Erythroblast (primary cell): Measurements from ENCODE around the gene DHRSX.
A peak's percentile ranks its signal among the peaks of the same experiment; 100 is the strongest.

Experiments
- DNase-seq, 2 experiments: peaks; one replicate each; lab custom pipeline; 2025; lab: John Stamatoyannopoulos, UW
- GATA1 ChIP-seq: IDR thresholded peaks from 2 replicates; pipeline ENCODE4 v1.6.1; 2011; ENCODE audit warnings: low read depth, mild to moderate bottlenecking, control low read depth, low read length, moderate library complexity
- POLR2A ChIP-seq: IDR thresholded peaks from 2 replicates; pipeline ENCODE4 v1.6.1; 2011; ENCODE audit warnings: mild to moderate bottlenecking, low read length

The DHRSX gene, protein sequence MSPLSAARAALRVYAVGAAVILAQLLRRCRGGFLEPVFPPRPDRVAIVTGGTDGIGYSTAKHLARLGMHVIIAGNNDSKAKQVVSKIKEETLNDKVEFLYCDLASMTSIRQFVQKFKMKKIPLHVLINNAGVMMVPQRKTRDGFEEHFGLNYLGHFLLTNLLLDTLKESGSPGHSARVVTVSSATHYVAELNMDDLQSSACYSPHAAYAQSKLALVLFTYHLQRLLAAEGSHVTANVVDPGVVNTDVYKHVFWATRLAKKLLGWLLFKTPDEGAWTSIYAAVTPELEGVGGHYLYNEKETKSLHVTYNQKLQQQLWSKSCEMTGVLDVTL

DNA sequence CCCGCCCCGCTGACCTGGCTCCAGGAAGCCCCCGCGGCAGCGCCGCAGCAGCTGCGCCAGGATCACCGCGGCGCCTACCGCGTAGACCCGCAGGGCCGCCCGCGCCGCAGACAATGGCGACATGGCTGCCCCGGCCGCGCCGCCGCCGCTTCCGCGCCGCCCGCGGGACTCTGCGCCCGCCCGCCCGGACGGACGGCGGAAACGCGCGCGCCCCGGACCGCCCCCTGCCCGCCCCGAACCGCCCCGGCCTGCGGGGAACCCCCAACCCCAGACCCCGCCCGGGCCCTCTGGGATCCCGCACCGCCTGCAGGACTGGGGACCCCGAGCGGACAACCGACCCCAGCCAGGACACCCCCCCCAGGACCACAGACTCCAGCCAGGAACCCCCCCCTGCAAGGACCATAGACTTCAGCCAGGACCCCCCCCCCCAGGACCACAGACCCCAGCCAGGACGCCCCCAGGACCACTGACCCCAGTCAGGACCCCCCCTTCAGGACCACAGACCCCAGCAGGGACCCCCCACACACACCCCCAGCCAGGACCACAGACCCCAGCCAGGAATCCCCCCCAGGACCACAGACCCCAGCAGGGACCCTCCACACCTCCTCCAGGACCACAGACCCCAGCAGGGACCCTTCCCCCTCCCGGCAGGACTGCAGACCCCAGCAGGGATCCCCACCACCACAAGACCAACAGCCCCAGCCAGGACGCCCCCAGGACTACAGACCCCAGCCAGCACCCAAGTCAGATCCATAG, at the start of gene DHRSX, which contains the start of gene ZBED1:
DHRSX (minus strand) TSS at position 174 of the 756 bp plus-strand sequence; CDS start at position 123, 51 bp downstream.
ZBED1 (minus strand) TSS at position 174 of the 756 bp plus-strand sequence. CDS start 10,257 bp downstream, outside the sequence.
- DNase-seq = no peak
- TF ChIP-seq POLR2A (no peak), GATA1 (no peak)

DNA sequence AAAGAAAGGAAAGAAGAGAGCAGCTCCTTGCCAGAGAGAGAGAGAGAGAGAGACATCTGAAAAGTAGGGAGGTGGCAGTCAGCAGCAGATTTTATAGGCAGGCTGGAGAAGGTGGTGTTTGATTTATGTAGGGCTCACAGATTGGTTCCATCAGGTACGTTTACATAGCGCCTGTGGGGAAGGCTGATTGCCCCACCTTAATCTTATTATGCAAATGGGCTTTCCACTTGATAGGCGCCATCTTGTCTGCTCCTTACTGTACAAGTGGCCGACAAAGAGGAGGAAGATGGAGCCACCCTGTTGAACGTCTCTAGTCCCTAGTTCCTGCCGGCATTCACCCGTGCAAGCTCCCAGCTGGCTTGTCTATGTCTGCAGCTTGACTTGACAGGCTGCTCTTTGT, 49.1 kb upstream of the DHRSX start:
- no peak for DNase-seq
- TF ChIP-seq POLR2A (no peak), GATA1 (no peak)

DNA sequence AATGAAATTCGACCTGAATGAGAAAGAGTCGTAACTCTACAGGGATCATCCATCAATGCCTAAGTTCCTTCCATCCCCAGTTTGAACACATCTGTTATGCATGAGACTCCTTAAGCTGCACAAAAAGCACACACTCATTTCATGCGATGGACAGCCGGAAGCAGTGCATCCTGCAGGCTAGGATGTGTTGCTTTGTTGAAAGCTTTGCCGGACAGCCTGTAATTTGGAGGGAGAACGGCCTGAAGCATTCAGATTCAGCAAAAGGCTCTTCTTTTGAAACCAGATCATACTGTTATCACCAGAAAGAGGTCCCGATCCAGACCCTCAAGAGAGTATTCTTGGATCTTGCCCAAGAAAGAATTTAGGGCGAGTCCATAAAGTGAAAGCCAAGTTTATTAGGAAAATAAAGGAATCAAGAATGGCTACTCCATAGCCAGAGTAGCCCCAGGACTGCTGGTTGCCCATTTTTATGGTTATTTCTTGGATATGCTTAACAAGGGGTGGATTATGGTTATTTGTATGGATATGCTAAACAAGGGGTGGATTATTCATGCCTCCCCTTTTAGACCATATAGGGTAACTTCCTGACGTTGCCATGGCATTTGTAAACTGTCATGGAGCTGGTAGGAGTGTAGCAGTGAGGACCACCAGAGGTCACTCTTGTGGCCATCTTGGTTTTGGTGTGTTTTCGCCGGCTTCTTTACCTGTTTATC, 48.1 kb upstream of the DHRSX start:
- TF ChIP-seq POLR2A (no peak), GATA1 (no peak)
- DNase-seq = no peak

DNA sequence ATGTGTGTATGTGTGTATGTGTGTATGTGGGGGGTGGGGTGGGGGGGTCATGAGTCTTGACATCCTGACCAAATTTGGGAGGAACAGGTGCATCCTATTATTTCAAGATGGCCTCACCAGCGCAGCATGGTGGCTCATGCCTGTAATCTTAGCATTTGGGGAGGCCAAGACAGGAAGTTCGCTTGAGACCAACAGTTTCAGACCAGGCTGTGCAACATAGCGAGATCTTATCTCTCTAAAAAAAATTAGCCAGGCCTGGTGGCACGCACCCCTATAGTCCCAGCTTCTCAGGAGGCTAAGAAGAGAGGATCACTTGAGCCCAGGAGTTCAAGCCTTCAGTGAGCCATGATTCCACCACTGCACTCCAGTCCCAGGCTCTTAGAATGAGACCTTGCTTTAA, 47.0 kb upstream of the DHRSX start:
- DNase-seq = no peak
- TF ChIP-seq GATA1 (no peak), POLR2A (no peak)

DNA sequence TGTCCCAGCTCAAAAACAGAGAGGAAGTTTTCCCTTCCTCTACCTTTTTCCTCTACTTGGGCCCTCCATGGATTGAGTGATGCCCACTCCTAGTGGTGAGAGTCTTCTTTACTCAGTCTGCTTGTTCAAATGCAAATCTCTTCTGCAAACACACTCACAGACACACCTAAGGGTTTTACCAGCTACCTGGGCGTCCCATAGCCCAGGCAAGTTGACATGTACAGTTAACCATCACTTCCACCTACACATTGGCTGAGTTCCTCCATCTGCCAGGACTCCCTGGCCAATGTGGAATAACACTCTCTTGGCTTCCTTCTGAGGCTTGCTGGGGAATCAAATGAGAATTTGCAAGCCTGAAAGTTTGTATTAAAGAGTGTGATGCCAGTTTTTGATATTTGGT, 45.7 kb upstream of the DHRSX start:
- DNase-seq = no peak
- no peak for TF ChIP-seq POLR2A
- no peak for TF ChIP-seq GATA1

DNA sequence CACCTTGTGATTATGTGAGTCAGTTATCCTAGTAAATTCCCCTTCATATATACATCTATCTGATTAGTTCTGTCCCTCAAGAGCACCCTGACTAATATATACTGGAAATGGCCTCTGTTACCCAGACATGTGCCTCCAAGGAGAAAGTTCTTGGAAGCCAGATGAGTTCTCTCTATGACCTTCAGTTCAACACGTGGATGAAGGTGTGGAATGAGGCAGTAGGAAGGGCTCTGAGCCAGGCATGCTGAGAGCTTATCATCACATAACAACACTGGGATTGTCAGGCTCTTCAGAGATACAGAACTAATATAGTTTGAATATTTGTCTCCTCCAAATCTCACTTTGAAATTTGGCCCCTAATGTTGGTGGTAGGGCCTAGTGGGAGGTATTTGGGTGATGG, 44.4 kb upstream of the DHRSX start:
- TF ChIP-seq POLR2A = no peak
- no peak for DNase-seq

DNA sequence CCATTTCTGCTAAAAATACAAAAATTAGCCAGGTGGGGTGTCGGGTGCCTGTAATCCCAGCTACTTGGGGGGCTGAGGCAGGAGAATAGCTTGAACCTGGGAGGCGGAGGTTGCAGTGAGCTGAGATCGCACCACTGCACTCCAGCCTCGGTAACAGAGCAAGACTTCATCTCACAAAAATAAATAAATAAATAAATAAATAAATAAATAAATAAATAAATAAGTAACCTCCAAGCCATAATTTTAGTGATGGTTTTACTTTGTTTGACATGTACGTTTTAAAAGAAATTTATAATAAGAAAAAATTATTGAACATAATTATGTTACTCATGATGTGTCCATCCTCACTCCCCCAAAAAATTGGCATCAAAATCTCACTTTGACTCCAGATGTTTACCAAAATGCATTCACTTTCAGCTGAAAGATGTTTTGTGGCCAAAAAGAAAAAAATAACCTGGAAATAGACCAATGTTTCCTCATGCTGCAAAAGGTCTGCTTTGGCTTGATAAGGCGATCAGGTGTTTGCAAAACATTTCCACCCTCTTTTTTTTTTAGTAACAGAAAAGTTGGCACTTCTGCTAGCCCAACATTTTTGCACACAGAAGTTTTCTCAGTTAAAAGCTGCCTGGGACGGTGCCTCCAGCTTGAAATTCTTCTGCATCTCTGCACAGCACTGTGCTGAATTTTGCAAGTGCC, 42.2 kb upstream of the DHRSX start:
- TF ChIP-seq GATA1 (no peak), POLR2A (no peak)
- DNase-seq = peak in 1 of 2 experiments; percentile 5

DNA sequence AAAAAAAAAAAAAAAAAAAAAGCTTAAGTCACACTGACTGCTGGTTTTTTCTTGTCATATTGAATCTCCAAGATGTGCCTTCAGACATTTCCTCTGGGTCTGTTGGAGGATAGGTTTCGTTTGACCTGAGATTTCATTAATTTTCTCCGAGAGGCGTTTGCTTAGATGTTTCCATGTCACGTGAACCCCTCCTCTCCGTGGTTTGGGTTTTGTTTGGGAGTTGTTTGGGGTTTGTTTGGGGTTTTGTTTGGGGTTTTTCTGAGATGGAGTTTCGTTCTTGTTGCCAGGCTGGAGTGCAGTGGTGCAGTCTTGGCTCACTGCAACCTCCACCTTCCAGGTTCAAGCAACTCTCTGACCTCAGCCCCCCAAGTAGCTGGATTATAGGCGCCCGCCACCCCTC, 40.8 kb upstream of the DHRSX start:
- TF ChIP-seq GATA1 (no peak), POLR2A (no peak)
- no peak for DNase-seq

DNA sequence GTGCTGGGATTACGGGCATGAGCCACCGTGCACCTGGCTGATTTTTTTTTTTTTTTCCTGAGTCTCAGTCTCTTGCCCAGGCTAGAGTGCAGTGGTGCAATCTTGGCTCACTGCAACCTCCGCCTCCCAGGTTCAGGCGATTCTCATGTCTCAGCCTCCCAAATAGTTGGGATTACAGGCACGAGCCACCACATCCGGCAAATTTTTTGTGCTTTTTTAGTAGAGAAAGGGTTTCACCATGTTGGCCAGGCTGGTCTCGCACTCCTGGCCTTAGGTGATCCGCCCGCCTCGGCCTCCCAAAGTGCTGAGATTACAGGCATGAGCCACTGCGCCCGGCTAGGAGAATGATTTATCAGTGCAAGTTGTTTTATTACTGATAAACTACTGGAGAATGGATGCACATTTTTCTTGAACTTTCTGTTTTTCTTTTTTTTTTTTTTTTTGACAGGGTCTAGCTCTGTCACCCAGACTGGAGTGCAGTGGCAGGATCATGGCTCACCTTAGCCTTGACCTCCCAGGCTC, 39.7 kb upstream of the DHRSX start:
- TF ChIP-seq POLR2A = no peak
- TF ChIP-seq GATA1 = no peak
- no peak for DNase-seq

DNA sequence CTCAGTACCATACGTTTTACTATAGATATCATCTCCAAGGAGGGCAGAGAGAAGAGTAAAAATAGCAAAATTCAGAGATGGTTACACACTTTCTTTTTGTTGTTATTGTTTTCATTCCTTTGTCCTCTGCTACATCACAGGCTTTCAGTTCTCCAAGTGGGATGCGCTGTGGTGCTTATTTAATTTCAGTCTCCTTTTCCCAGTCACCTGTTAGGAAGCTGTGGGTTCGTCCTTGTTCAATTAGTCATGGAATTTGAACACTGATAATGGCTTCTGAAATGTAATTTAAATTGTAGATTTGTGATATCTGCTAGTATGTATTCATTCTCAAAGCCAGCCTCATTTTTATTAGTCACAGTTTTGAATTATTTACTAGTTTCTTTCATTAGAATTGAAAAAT, 38.8 kb upstream of the DHRSX start:
- TF ChIP-seq GATA1 (no peak), POLR2A (no peak)
- DNase-seq = no peak

DNA sequence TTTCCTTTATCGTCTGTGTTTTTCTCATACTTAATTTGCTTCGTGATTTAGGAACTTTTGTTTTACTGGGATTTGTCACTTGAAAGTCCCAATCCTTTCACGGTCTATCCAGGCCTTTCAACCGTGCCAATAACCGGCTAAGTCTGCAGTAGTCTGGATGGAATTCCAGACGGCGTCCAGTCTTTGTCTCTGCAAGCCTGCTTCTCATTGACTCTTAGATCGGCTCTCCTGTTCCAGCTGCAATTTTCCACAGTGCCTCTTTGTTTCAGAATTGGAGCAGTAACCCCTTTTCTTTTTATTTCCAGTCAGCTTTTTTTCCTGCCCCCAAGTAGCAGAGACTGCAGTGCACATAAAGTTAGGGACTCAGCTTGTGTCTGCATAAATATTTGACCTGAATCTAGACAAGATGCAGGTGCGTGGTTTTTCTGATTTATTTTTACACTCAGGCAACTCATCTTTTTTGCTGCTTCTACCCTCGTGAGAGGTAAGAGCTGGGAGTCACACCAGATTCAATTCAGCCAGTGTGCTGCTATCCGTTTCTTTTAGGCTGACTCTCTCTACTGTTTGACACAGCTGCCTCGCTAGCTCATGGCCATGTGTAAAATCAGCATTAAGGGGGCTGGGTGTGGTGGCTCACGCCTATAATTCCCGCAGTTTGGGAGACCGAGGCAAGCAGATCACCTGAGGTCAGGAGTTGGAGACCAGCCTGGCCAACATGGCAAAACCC, 37.4 kb upstream of the DHRSX start:
- no peak for DNase-seq
- TF ChIP-seq GATA1 = no peak
- no peak for TF ChIP-seq POLR2A

DNA sequence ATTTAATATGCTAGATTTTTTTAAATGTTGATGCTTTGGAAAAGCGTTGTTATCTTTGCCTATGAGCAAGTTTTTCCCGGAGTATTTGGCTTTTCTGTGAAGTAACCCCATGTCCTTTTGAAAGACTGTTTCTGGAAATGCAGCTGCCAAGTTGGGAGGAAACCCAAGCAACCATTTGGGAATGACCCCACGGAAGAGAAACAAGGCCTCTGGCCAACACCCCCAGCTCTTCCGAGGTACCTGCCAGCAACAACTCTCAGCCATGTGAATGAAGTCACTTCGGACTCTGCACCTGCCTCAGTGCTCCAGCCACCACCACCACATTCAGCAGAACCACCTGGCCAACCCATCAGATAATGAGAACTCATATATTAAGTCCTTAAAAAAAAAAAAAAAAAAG, 36.2 kb upstream of the DHRSX start:
- DNase-seq = no peak
- no peak for TF ChIP-seq POLR2A
- no peak for TF ChIP-seq GATA1
